ENCODE data around the gene TJP2.

- TF ChIP-seq EZH2 (IDR thresholded peaks at IDR 0.05; ENCODE audit: borderline replicate concordance, insufficient read depth, low read length, poor library complexity, severe bottlenecking): no peak
- no peak for TF ChIP-seq CTCF (IDR thresholded peaks at IDR 0.05; ENCODE audit: poor library complexity, severe bottlenecking)
- no peak for TF ChIP-seq EP300 (conservative IDR thresholded peaks at IDR 0.05; ENCODE audit: poor library complexity, severe bottlenecking)
These were observed 119.1 kb downstream of the TJP2 start for GRCh38 chr9:69293156-69293555.

All from neural cell (in vitro differentiated cells).